Thyroid gland (tissue), 4 donors: ENCODE measurements around the gene ACOT9. TPM values are rescaled to one million over a fixed set of nuclear protein-coding genes. Genes with fewer than 3 reads are reported as not detected.
"Not testable (repeated sequence)": the region's sequence is repeated elsewhere in the genome, so short reads cannot be mapped to it uniquely, and the experiment has no call there.

Experiments used
- DNase-seq, 2 donors: peaks; one replicate each; pipeline ENCODE4 v3.0.0-alpha.2; 2019
- H3K27ac ChIP-seq, 3 donors: fragments of 200-600 bp; sonication (generic); 1 replicate in 2 of 3; 2 replicates in 1 of 3; pipeline ENCODE4 v1.5.1; 2016 to 2019; ENCODE audit warnings: mild to moderate bottlenecking in 1 of 3, moderate library complexity in 1 of 3
- H3K27me3 ChIP-seq: fragments of 200-600 bp; sonication (generic); one replicate; pipeline ENCODE4 v1.5.1; 2019
- H3K36me3 ChIP-seq, 2 donors: fragments of 200-600 bp; sonication (generic); one replicate each; pipeline ENCODE4 v1.5.1; 2016 to 2019
- H3K4me1 ChIP-seq, 2 donors: fragments of 200-600 bp; sonication (generic); one replicate each; pipeline ENCODE4 v1.5.1; 2017 to 2019
- H3K4me3 ChIP-seq, 3 donors: fragments of 200-600 bp; sonication (generic); replicated peaks in 1 of 3; 1 replicate in 2 of 3; 2 replicates in 1 of 3; pipeline ENCODE4 v1.5.1; 2016; ENCODE audit warnings: mild to moderate bottlenecking in 1 of 3
- H3K9me3 ChIP-seq: fragments of 200-600 bp; sonication (generic); one replicate; pipeline ENCODE4 v1.5.1; 2017
- CTCF ChIP-seq, 6 experiments: fragments of 200-600 bp in 3 of 6; fragments of 450-650 bp in 3 of 6; sonication (generic) in 3 of 6; IDR thresholded peaks; one replicate each; pipeline ENCODE4 v1.5.1; 2016 to 2019; ENCODE audit warnings: antibody characterized with exemption in 6 of 6, mild to moderate bottlenecking in 2 of 6, inconsistent platforms in 1 of 6, moderate library complexity in 1 of 6
- POLR2A ChIP-seq, 2 donors: fragments of 450-650 bp; IDR thresholded peaks; one replicate each; pipeline ENCODE4 v1.6.1; 2017; ENCODE audit warnings: antibody characterized with exemption in 2 of 2, mild to moderate bottlenecking in 2 of 2, moderate library complexity in 1 of 2
- WGBS, 2 donors: methylation state at CpG; one replicate each; pipeline ENCODE4 v1.1.5; 2017; 5-methylcytosine and 5-hydroxymethylcytosine counted together
- intact Hi-C: fragments of 100-400 bp; cut with DNase I; formaldehyde crosslinking; loops from one replicate; pipeline ENCODE4 v1.15.1; 2023
- total RNA-seq, 4 donors: library from RNA; depleted of rRNA; stranded (reverse); fragments of >200 nt; gene quantifications; one replicate each; pipeline ENCODE4 v1.2.3, GENCODE V29; 2016

ACOT9 gene
- total RNA-seq, 4 donors from 2014 or later: 50.1 to 73.9 (median 62.8) TPM

- Histone ChIP-seq H3K4me1 (no peaks in the 10 kb centered on the region), H3K27ac (no peak overlapping the region), H3K9me3 (no peaks in the 10 kb centered on the region), H3K4me3 (no peak overlapping the region), H3K27me3 (no peaks in the 10 kb centered on the region), H3K36me3 (peaks cover 4 to 12% of the 10 kb centered on the region in 2 donors)
- TF ChIP-seq POLR2A (IDR thresholded peaks at IDR 0.05) (no peak), CTCF (IDR thresholded peaks at IDR 0.05) (no peak)
- intact Hi-C loops: no loop called here
- no peak for DNase-seq
- 93 to 95% methylated on average over 5 of the region's 5 CpGs for WGBS, 2 donors
Observed at GRCh38 chrX:23704673-23705206, 38.3 kb downstream of the ACOT9 start.

GRCh38 chrX:23699636-23700194, 43.4 kb downstream of the ACOT9 start:
- H3K4me1 ChIP-seq: no peaks in the 10 kb centered on the region
- H3K27ac ChIP-seq: no peak overlapping the region
- intact Hi-C loops: no loop called here

GRCh38 chrX:23694606-23695005, 48.5 kb downstream of the ACOT9 start:
- Histone ChIP-seq H3K4me3 (no peak overlapping the region), H3K27ac (no peak overlapping the region), H3K4me1 (no peaks in the 10 kb centered on the region), H3K9me3 (no peaks in the 10 kb centered on the region), H3K27me3 (no peaks in the 10 kb centered on the region), H3K36me3 (no peaks in the 10 kb centered on the region)
- WGBS, 2 donors: 5 to 8% methylated on average over 8 of the region's 8 CpGs
- intact Hi-C loops: loop anchor here (5.0 kb wide), 1 partner anchor 208 kb away; no protein-coding TSS in a partner anchor
- peak; percentile 53 to 70 for DNase-seq
- TF ChIP-seq POLR2A (IDR thresholded peaks at IDR 0.05) (no peak), CTCF (IDR thresholded peaks at IDR 0.05) (peak in 3 of 6 experiments; percentile 24 to 54 (median 35))

More at GRCh38 chrX:23699636-23700194, 43.4 kb downstream of the ACOT9 start:
- no peaks in the 10 kb centered on the region for H3K9me3 ChIP-seq
- WGBS, 2 donors: 75 to 83% methylated on average over 4 to 11 of the region's 16 CpGs
- no peaks in the 10 kb centered on the region for H3K27me3 ChIP-seq
- peaks cover 4% of the 10 kb centered on the region in 2 donors for H3K36me3 ChIP-seq
- TF ChIP-seq CTCF (IDR thresholded peaks at IDR 0.05) (no peak), POLR2A (IDR thresholded peaks at IDR 0.05) (no peak)
- no peak overlapping the region for H3K4me3 ChIP-seq
- peak in 1 of 2 donors; percentile 3 for DNase-seq

GRCh38 chrX:23692166-23692565, 50.9 kb downstream of the ACOT9 start:
- 29 to 88% methylated on average over 7 of the region's 8 CpGs for WGBS, 2 donors
- TF ChIP-seq CTCF (IDR thresholded peaks at IDR 0.05) (no peak), POLR2A (IDR thresholded peaks at IDR 0.05) (no peak)
- no peaks in the 10 kb centered on the region for H3K36me3 ChIP-seq
- intact Hi-C loops: loop anchor here (5.0 kb wide), 1 partner anchor 210 kb away; no protein-coding TSS in a partner anchor
- H3K27ac ChIP-seq: no peak overlapping the region
- H3K9me3 ChIP-seq: no peaks in the 10 kb centered on the region
- H3K4me1 ChIP-seq: no peaks in the 10 kb centered on the region
- DNase-seq: peak in 1 of 2 donors; percentile 33
- no peak overlapping the region for H3K4me3 ChIP-seq
- H3K27me3 ChIP-seq: no peaks in the 10 kb centered on the region

- H3K27me3 ChIP-seq, DNase-seq, intact Hi-C loops, H3K9me3 ChIP-seq, H3K27ac ChIP-seq, H3K4me1 ChIP-seq, H3K4me3 ChIP-seq, H3K36me3 ChIP-seq: not testable (repeated sequence)
- WGBS, 2 donors: 96 to 100% methylated on average over 3 of the region's 3 CpGs
Observed at GRCh38 chrX:23676486-23676885, 66.6 kb downstream of the ACOT9 start.
